Esophagus (tissue), 2 donors: ENCODE measurements around the gene LMNTD1. TPM values are rescaled to one million over a fixed set of nuclear protein-coding genes. Genes with fewer than 3 reads are reported as not detected.
"Not testable (repeated sequence)": the region's sequence is repeated elsewhere in the genome, so short reads cannot be mapped to it uniquely, and the experiment has no call there.

Source experiments
- H3K27ac ChIP-seq, 2 donors: one replicate each; pipeline ENCODE4 v1.5.1; 2013; ENCODE audit warnings: low read depth in 2 of 2, mild to moderate bottlenecking in 2 of 2, inconsistent platforms in 1 of 2, low read length in 1 of 2, moderate library complexity in 1 of 2
- H3K27me3 ChIP-seq, 2 donors: one replicate each; pipeline ENCODE4 v1.6.1; 2013; ENCODE audit warnings: low read length in 2 of 2, control low read depth in 1 of 2, mild to moderate bottlenecking in 1 of 2; ENCODE audit not compliant: insufficient read depth in 2 of 2, control insufficient read depth in 1 of 2
- H3K36me3 ChIP-seq, 2 donors: one replicate each; pipeline ENCODE4 v1.6.1; 2013; ENCODE audit warnings: low read length in 1 of 2; ENCODE audit not compliant: control insufficient read depth in 2 of 2, insufficient read depth in 2 of 2
- H3K4me1 ChIP-seq, 2 donors: one replicate each; pipeline ENCODE4 v1.6.1; 2013; ENCODE audit warnings: low read length in 1 of 2; ENCODE audit not compliant: control insufficient read depth in 2 of 2, insufficient read depth in 2 of 2
- H3K4me3 ChIP-seq, 2 donors: one replicate each; pipeline ENCODE4 v1.5.1; 2013; ENCODE audit warnings: low read length in 2 of 2, mild to moderate bottlenecking in 2 of 2, low read depth in 1 of 2, moderate library complexity in 1 of 2
- H3K9me3 ChIP-seq, 2 donors: one replicate each; pipeline ENCODE4 v1.6.1; 2013; ENCODE audit warnings: mild to moderate bottlenecking in 2 of 2, low read depth in 1 of 2, low read length in 1 of 2, moderate library complexity in 1 of 2; ENCODE audit not compliant: control insufficient read depth in 2 of 2, insufficient read depth in 1 of 2
- WGBS, 2 donors: extraction: QIAGEN DNeasy Blood & Tissue Kit; methylation state at CpG; one replicate each; pipeline ENCODE4 v1.1.7; 2013; 5-methylcytosine and 5-hydroxymethylcytosine counted together
- polyA plus RNA-seq, 2 donors: library from polyadenylated mRNA; stranded (reverse); fragments of 200-250 nt; gene quantifications; one replicate each; pipeline ENCODE4 v1.2.3, GENCODE V29; 2013
- donor health status: healthy with polysubstance abuse.
- donor health status: Bipolar disorder and iron deficiency.

Gene LMNTD1
- polyA plus RNA-seq, 2 donors: not detected

- 78 to 92% methylated on average over 6 of the region's 6 CpGs for WGBS, 2 donors
- not testable (repeated sequence) for H3K9me3 ChIP-seq, H3K4me1 ChIP-seq, H3K4me3 ChIP-seq, H3K36me3 ChIP-seq, H3K27ac ChIP-seq, H3K27me3 ChIP-seq
Observed at GRCh38 chr12:25426821-25427220, 126.3 kb downstream of the LMNTD1 start.
